Suprapubic skin (tissue), 4 donors: Measurements from ENCODE around the gene ABCC1. TPM values are rescaled to one million over a fixed set of nuclear protein-coding genes. Genes with fewer than 3 reads are reported as not detected.

Experiments used
- DNase-seq, 2 donors: peaks; one replicate each; pipeline ENCODE4 v3.0.0-alpha.2; 2019; ENCODE audit warnings: low spot score in 2 of 2
- H3K27ac ChIP-seq: fragments of 200-600 bp; sonication (generic); one replicate; pipeline ENCODE4 v1.5.1; 2019
- H3K27me3 ChIP-seq: fragments of 200-600 bp; sonication (generic); one replicate; pipeline ENCODE4 v1.5.1; 2019
- H3K36me3 ChIP-seq: fragments of 200-600 bp; sonication (generic); one replicate; pipeline ENCODE4 v1.5.1; 2019
- H3K4me1 ChIP-seq: fragments of 200-600 bp; sonication (generic); one replicate; pipeline ENCODE4 v1.5.1; 2019
- H3K4me3 ChIP-seq: fragments of 200-600 bp; sonication (generic); one replicate; pipeline ENCODE4 v1.5.1; 2019; ENCODE audit warnings: mild to moderate bottlenecking
- H3K9me3 ChIP-seq: fragments of 200-600 bp; sonication (generic); one replicate; pipeline ENCODE4 v1.5.1; 2019
- CTCF ChIP-seq, 2 donors: fragments of 200-600 bp in 1 of 2; fragments of 450-650 bp in 1 of 2; sonication (generic) in 1 of 2; IDR thresholded peaks; one replicate each; pipeline ENCODE4 v1.5.1; 2016 to 2019; ENCODE audit warnings: antibody characterized with exemption in 2 of 2, mild to moderate bottlenecking in 1 of 2, moderate library complexity in 1 of 2
- EP300 ChIP-seq: sonication (generic); formaldehyde crosslinking; IDR thresholded peaks from one replicate; pipeline ENCODE4 v1.6.1; 2017; ENCODE audit warnings: antibody characterized with exemption
- POLR2A ChIP-seq, 2 donors: fragments of 450-650 bp; IDR thresholded peaks; one replicate each; pipeline ENCODE4 v1.6.1; 2017; ENCODE audit warnings: antibody characterized with exemption in 2 of 2, mild to moderate bottlenecking in 2 of 2, moderate library complexity in 2 of 2
- POLR2AphosphoS5 ChIP-seq, 3 donors: sonication (generic); formaldehyde crosslinking; IDR thresholded peaks; one replicate each; pipeline ENCODE4 v1.6.1; 2017; ENCODE audit warnings: antibody characterized with exemption in 3 of 3
- WGBS: methylation state at CpG from one replicate; pipeline ENCODE4 v1.1.5; 2018; 5-methylcytosine and 5-hydroxymethylcytosine counted together
- total RNA-seq, 4 donors: library from RNA; depleted of rRNA; stranded (reverse); fragments of >200 nt; gene quantifications; one replicate each; pipeline ENCODE4 v1.1.0, GENCODE V29; 2016

ABCC1 gene
- total RNA-seq, 4 donors from 2014 or later, result 22.1 to 37.4 (median 27.2) TPM

DNA sequence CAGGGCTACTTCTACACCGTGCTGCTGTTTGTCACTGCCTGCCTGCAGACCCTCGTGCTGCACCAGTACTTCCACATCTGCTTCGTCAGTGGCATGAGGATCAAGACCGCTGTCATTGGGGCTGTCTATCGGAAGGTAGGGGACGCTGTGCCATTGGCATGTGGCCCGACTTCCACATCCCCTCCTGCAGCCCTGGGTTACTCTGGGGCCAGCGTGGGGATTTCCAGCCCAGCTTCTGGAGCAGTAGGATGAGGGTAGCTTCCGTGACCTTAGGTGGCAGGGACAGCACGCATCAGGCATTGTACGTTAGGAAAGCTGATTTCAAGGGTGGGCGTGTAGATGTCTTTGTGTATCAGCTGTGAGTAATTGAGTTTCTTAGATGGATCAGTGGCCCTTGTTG is 96.5 kb downstream of the ABCC1 start:
- TF ChIP-seq POLR2AphosphoS5 (IDR thresholded peaks at IDR 0.05) (no peak), POLR2A (IDR thresholded peaks at IDR 0.05) (no peak), EP300 (no peak)
- Histone ChIP-seq H3K9me3 (no peaks in the 10 kb centered on the region), H3K4me1 (no peaks in the 10 kb centered on the region), H3K4me3 (no peak overlapping the region), H3K27me3 (no peaks in the 10 kb centered on the region), H3K27ac (no peak overlapping the region), H3K36me3 (peaks cover 74% of the 10 kb centered on the region)
- WGBS, result 90% methylated on average over 8 of the region's 12 CpGs
- no peak for DNase-seq

DNA sequence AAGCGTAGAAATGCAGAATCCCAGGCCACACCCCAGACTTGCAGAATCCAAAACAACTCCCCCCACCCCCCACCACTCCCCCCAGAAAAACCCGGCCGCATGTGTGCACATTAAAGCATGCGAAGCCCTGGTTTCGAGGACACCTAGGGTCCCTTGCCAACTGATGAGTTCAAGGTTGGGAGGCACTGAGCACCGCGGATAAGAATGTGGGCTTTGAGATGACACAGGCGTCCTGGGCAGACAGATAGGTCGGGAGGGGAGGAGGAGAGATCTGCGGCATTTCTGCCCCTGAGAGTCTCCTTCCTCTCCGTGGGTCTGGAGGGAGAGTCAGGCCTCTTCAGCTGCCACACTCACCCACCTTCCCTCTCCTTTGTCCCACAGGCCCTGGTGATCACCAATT is 98.3 kb downstream of the ABCC1 start:
- peaks cover 87% of the 10 kb centered on the region for H3K36me3 ChIP-seq
- H3K27me3 ChIP-seq, result no peaks in the 10 kb centered on the region
- WGBS, result 97% methylated on average over 5 of the region's 11 CpGs
- TF ChIP-seq EP300 (no peak), CTCF (IDR thresholded peaks at IDR 0.05) (no peak), POLR2A (IDR thresholded peaks at IDR 0.05) (no peak), POLR2AphosphoS5 (IDR thresholded peaks at IDR 0.05) (no peak)
- H3K4me1 ChIP-seq, result no peaks in the 10 kb centered on the region
- no peak for DNase-seq
- H3K4me3 ChIP-seq, result no peak overlapping the region
- H3K9me3 ChIP-seq, result no peaks in the 10 kb centered on the region
- H3K27ac ChIP-seq, result no peak overlapping the region

DNA sequence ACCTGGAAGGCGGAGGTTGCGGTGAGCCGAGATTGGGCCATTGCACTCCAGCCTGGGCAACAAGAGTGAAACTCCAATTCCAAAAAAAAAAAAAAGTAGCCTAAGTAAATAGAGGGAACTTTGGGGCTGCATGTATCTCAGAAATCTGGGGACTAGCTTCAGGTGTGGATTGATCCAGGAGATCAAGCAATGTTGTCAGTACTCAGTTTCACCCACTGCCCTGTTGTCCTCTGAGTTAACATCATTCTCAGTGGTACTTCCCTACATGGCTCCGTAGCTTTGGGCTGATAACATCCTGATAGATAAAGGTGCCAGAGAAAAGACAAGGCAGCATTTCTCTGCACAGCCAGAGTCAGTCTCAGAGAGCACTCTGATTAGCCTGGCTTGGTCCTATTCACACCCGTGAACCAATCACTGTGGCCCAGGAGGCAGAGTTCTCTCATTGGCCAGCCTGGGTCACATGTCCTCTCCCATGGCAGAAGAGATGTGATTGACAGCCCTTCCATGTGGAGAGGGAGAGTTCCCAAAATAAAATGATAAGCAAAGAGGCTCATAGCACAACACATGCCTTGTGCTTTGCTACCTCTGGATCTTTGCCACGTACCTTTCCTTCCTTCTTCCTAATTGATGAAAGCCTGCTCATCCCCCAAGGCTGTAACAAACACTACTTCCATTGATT is 99.6 kb downstream of the ABCC1 start:
- Histone ChIP-seq H3K27ac (no peak overlapping the region), H3K9me3 (no peaks in the 10 kb centered on the region), H3K4me3 (no peak overlapping the region), H3K36me3 (peaks cover 95% of the 10 kb centered on the region), H3K27me3 (no peaks in the 10 kb centered on the region), H3K4me1 (no peaks in the 10 kb centered on the region)
- TF ChIP-seq POLR2AphosphoS5 (IDR thresholded peaks at IDR 0.05), result no peak
- DNase-seq, result no peak
- 88% methylated on average over 6 of the region's 6 CpGs for WGBS

DNA sequence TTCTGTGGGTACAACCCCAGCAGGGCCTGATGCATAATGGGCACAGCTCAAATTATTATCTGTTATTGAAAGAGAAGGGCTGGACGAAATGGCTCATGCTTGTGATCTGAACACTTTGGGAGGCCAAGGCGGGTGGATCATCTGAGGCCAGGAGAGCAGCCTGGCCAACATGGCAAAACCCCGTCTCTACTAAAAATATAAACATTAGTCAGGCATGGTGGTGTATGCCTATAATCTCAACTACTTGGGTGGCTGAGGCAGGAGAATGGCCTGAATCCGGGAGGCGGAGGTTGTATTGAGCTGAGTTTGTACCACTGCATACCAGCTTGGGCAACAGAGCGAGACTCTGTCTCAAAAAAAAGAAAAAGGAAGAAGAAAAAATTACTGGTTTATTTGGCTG is 100.7 kb downstream of the ABCC1 start:
- no peak for TF ChIP-seq EP300
- no peak for TF ChIP-seq POLR2AphosphoS5 (IDR thresholded peaks at IDR 0.05)
- no peak for TF ChIP-seq CTCF (IDR thresholded peaks at IDR 0.05)
- no peak for TF ChIP-seq POLR2A (IDR thresholded peaks at IDR 0.05)
- H3K4me1 ChIP-seq, result no peaks in the 10 kb centered on the region
- no peaks in the 10 kb centered on the region for H3K9me3 ChIP-seq
- no peak overlapping the region for H3K4me3 ChIP-seq
- peaks cover 94% of the 10 kb centered on the region for H3K36me3 ChIP-seq
- no peaks in the 10 kb centered on the region for H3K27me3 ChIP-seq
- H3K27ac ChIP-seq, result no peak overlapping the region
- DNase-seq, result no peak
- 94% methylated on average over 6 of the region's 6 CpGs for WGBS

DNA sequence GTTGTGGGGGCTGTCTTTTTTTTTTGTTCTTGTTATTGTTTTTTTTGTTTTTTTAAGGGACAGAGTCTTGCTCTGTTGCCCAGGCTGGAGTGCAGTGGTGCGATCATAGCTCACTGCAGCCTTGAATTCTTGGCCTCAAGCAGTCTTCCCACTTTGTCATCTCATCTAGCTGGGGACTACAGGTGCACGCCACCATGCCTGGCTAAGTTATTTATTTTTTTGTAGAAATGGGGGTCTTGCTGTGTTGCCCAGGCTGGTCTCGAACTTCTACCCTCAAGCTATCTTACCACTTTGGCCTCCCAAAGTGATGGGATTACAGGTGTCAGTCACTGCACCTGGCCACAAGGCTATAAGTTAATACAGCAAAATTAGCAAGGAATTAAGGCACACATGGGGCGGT is 101.7 kb downstream of the ABCC1 start:
- no peak overlapping the region for H3K27ac ChIP-seq
- no peaks in the 10 kb centered on the region for H3K27me3 ChIP-seq
- no peaks in the 10 kb centered on the region for H3K9me3 ChIP-seq
- H3K4me1 ChIP-seq, result no peaks in the 10 kb centered on the region
- H3K36me3 ChIP-seq, result peaks cover 93% of the 10 kb centered on the region
- 98% methylated on average over 4 of the region's 4 CpGs for WGBS
- no peak overlapping the region for H3K4me3 ChIP-seq
- TF ChIP-seq EP300, result no peak
- no peak for TF ChIP-seq POLR2AphosphoS5 (IDR thresholded peaks at IDR 0.05)
- TF ChIP-seq CTCF (IDR thresholded peaks at IDR 0.05), result no peak
- no peak for TF ChIP-seq POLR2A (IDR thresholded peaks at IDR 0.05)
- DNase-seq, result no peak

DNA sequence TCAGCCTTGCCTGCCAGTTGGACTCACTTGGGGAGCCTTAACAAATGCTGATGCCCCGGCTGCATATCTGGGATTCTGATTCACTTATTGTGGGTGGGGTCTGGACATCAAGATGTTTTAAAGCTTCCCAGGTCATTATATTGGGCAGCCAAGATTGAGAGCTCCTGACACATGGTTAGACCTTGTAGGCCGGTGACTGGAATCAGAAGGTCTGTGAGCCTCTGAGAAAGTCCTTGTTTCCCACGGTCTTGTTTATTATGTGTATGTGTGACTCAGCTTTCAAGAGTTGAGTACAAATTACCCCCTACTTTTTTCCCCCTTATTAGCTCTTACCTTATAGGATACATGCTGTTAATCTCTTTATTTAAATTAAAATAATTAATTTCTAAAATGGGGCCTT is 103.5 kb downstream of the ABCC1 start:
- 90% methylated on average over 3 of the region's 3 CpGs for WGBS
- no peak for DNase-seq
- Histone ChIP-seq H3K9me3 (no peaks in the 10 kb centered on the region), H3K27me3 (no peaks in the 10 kb centered on the region), H3K4me3 (no peak overlapping the region), H3K27ac (no peak overlapping the region), H3K4me1 (no peaks in the 10 kb centered on the region), H3K36me3 (peaks cover 87% of the 10 kb centered on the region)
- no peak for TF ChIP-seq POLR2A (IDR thresholded peaks at IDR 0.05)
- no peak for TF ChIP-seq POLR2AphosphoS5 (IDR thresholded peaks at IDR 0.05)
- no peak for TF ChIP-seq EP300
- no peak for TF ChIP-seq CTCF (IDR thresholded peaks at IDR 0.05)
